Fibroblast of pulmonary artery (primary cell): ENCODE measurements around the gene USP19.

Experiments
- DNase-seq: peaks from one replicate; pipeline ENCODE4 v3.0.0-alpha.2; 2010; ENCODE audit warnings: low read depth
- H3K4me3 ChIP-seq: replicated peaks from 2 replicates; pipeline ENCODE4 v1.5.1; 2011; ENCODE audit warnings: low read depth, mild to moderate bottlenecking, control low read depth, low read length, moderate library complexity
- CTCF ChIP-seq: IDR thresholded peaks from 2 replicates; pipeline ENCODE4 v1.5.1; 2011; ENCODE audit warnings: mild to moderate bottlenecking, control low read depth, low read length, inconsistent platforms; ENCODE audit errors: missing control alignments

USP19 gene

GRCh38 chr3:49153349-49153912 is 32.8 kb upstream of the USP19 start:
- no peak for DNase-seq
- no peak overlapping the region for H3K4me3 ChIP-seq
- TF ChIP-seq CTCF: no peak

- TF ChIP-seq CTCF: no peak
- no peak overlapping the region for H3K4me3 ChIP-seq
Measured at GRCh38 chr3:49151610-49152009, 31.0 kb upstream of the USP19 start.

GRCh38 chr3:49148159-49148558 is 27.5 kb upstream of the USP19 start:
- TF ChIP-seq CTCF: no peak
- H3K4me3 ChIP-seq: no peak overlapping the region
- no peak for DNase-seq

More at GRCh38 chr3:49151610-49152009, 31.0 kb upstream of the USP19 start:
- DNase-seq: no peak

GRCh38 chr3:49140080-49140479 is 19.5 kb upstream of the USP19 start:
- H3K4me3 ChIP-seq: no peak overlapping the region
- no peak for TF ChIP-seq CTCF
- no peak for DNase-seq

GRCh38 chr3:49135499-49135898 is 14.9 kb upstream of the USP19 start:
- H3K4me3 ChIP-seq: no peak overlapping the region
- TF ChIP-seq CTCF: no peak
- no peak for DNase-seq

- H3K4me3 ChIP-seq: no peak overlapping the region
- TF ChIP-seq CTCF: no peak
- DNase-seq: no peak
Measured at GRCh38 chr3:49134471-49135265, 14.0 kb upstream of the USP19 start.
